Measurements from ENCODE around the gene SPINT4.
"Not testable (repeated sequence)": the region's sequence is repeated elsewhere in the genome, so short reads cannot be mapped to it uniquely, and the experiment has no call there.

SPINT4 gene

DNA sequence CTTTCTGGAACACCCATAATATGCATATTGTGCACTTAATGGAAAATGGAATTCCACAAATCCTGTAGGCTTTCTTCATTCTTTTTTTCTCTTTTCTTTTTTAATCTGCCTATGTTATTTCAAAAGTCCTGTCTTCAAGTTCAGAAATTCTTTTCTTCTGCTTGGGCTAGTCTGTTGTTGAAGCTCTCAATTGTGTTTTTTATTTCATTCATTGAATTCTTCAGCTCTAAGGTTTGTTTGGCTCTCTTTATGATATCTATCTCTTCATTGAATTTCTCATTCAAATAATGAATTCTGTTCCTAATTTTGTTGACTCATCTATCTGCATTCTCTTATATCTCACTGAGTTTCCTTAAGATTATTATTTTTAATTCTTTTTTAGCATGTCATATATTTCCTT, 10.1 kb downstream of the SPINT4 start:
- H3K27me3 ChIP-seq (ENCODE audit: insufficient read depth, low read length) = no peaks in the 10 kb centered on the region
- no peak overlapping the region for H3K9ac ChIP-seq (ENCODE audit: low read depth, low read length)
- peaks cover 23% of the 10 kb centered on the region; the same call in 1 of the 2 replicates for H3K9me3 ChIP-seq (ENCODE audit: insufficient read depth, low read depth, low read length)
- no peak overlapping the region for H3K27ac ChIP-seq (ENCODE audit: low read length)
- no peak overlapping the region for H3K4me3 ChIP-seq (ENCODE audit: low read length)
- H3K4me1 ChIP-seq (ENCODE audit: insufficient read depth, low read length) = no peaks in the 10 kb centered on the region
- no peaks in the 10 kb centered on the region for H3K36me3 ChIP-seq (ENCODE audit: insufficient read depth, low read depth, low read length)

DNA sequence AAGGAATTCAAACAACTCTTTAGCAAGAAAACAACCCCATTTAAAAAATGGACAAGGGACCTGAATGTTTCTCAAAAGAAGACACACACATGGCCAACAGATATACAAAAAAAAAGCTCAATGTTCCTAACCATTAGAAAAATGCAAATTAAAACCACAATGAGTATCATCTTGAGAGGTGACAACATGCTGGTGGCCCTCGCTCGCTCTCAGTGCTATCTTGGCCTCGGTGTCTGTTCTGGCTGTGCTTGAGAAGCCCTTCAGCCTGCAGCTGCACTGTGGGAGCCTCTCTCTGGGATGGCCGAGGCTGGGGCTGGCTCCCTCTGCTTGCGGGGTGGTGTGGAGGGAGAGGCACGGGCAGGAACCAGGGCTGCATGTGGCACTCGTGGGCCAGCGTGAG, 13.4 kb downstream of the SPINT4 start:
- H3K36me3 ChIP-seq (ENCODE audit: insufficient read depth, low read depth, low read length) = no peaks in the 10 kb centered on the region
- no peaks in the 10 kb centered on the region for H3K27me3 ChIP-seq (ENCODE audit: insufficient read depth, low read length)
- H3K4me3 ChIP-seq (ENCODE audit: low read length) = no peak overlapping the region
- no peaks in the 10 kb centered on the region for H3K4me1 ChIP-seq (ENCODE audit: insufficient read depth, low read length)
- no peak overlapping the region for H3K27ac ChIP-seq (ENCODE audit: low read length)
- no peak overlapping the region for H3K9ac ChIP-seq (ENCODE audit: low read depth, low read length)
- H3K9me3 ChIP-seq (ENCODE audit: insufficient read depth, low read depth, low read length) = peaks cover 23% of the 10 kb centered on the region; the same call in 1 of the 2 replicates

DNA sequence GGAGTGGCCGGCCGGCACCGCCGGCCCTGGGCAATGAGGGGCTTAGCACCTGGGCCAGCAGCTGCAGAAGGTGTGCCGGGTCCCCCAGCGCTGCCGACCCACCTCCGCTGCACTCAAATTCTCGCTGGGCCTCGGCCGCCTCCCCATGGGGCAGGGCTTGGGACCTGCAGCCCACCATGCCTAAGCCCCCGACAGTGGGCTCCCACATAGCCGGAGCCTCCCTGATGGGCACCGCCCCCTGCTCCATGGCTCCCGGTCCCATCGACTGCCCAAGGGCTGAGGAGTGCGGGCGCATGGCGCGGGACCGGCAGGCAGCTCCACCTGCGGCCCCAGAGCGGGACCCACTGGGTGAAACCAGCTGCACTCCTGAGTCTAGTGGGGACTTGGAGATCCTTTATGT, 13.8 kb downstream of the SPINT4 start:
- Histone ChIP-seq H3K27ac (ENCODE audit: low read length) (no peak overlapping the region), H3K36me3 (ENCODE audit: insufficient read depth, low read depth, low read length) (no peaks in the 10 kb centered on the region), H3K9me3 (ENCODE audit: insufficient read depth, low read depth, low read length) (peaks cover 23% of the 10 kb centered on the region; the same call in 1 of the 2 replicates), H3K9ac (ENCODE audit: low read depth, low read length) (no peak overlapping the region), H3K4me3 (ENCODE audit: low read length) (no peak overlapping the region), H3K27me3 (ENCODE audit: insufficient read depth, low read length) (no peaks in the 10 kb centered on the region), H3K4me1 (ENCODE audit: insufficient read depth, low read length) (no peaks in the 10 kb centered on the region)

DNA sequence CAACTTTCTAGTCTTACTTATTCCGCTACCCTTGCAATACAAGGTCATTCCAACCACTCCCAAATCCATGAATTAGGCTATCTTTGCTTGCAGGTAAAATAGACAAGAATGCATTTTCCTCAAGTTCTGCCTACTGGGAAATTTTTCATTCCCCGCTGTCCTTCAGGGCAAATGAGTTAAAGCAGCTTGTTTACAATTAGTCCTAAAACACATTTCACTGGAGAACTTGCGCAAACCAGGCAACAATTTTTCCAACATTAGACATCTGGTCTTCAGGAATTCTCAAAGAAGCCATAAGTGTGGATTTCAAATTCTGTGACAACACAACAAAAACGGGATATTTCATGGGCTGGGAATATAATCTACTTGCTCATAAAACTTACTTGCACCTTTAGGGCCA, 20.4 kb downstream of the SPINT4 start:
- Histone ChIP-seq H3K9me3 (ENCODE audit: insufficient read depth, low read depth, low read length) (no peaks in the 10 kb centered on the region), H3K9ac (ENCODE audit: low read depth, low read length) (no peak overlapping the region), H3K4me3 (ENCODE audit: low read length) (no peak overlapping the region), H3K4me1 (ENCODE audit: insufficient read depth, low read length) (no peaks in the 10 kb centered on the region), H3K27ac (ENCODE audit: low read length) (no peak overlapping the region), H3K36me3 (ENCODE audit: insufficient read depth, low read depth, low read length) (no peaks in the 10 kb centered on the region), H3K27me3 (ENCODE audit: insufficient read depth, low read length) (no peaks in the 10 kb centered on the region)

DNA sequence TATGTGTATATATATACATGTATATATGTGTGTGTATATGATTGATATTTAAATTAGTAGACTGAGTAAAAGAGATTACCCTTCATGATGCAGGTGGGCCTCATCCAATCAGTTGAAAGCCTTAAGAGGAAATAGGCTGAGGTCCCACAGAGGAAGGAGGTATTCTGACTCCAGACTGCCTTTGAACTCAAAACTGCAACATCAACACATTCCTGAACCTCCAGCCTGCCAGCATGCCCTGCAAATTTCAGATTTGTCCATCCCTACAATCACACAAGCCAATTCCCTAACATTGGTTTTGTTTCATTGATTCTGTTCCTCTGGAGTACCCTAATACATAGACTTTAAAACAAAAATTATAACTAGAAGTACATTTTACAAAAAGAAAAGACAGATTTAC, 22.9 kb downstream of the SPINT4 start:
- Histone ChIP-seq H3K27me3 (ENCODE audit: insufficient read depth, low read length) (no peaks in the 10 kb centered on the region), H3K9me3 (ENCODE audit: insufficient read depth, low read depth, low read length) (no peaks in the 10 kb centered on the region), H3K4me3 (ENCODE audit: low read length) (no peak overlapping the region), H3K27ac (ENCODE audit: low read length) (no peak overlapping the region), H3K9ac (ENCODE audit: low read depth, low read length) (no peak overlapping the region), H3K4me1 (ENCODE audit: insufficient read depth, low read length) (no peaks in the 10 kb centered on the region), H3K36me3 (ENCODE audit: insufficient read depth, low read depth, low read length) (no peaks in the 10 kb centered on the region)

DNA sequence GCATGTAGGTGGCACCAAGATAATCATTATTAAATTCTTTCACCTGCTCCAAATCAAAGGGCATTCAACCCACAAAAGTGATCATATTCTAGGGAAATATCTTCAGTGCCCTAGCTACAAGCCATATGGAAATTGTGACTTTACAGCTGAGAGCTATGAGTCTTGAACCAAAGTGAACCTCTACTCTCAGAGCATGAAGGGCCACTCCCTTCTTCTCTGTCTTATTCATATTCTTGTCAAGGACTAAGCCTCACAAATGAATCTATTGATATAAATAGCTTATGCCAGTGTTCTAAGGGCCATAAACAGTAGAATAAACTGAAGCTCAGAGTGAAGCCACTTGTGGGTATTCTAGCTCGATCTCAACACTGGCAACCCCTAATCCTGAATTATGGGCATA, 29.6 kb downstream of the SPINT4 start:
- Histone ChIP-seq H3K27me3 (ENCODE audit: insufficient read depth, low read length) (no peaks in the 10 kb centered on the region), H3K36me3 (ENCODE audit: insufficient read depth, low read depth, low read length) (no peaks in the 10 kb centered on the region), H3K4me3 (ENCODE audit: low read length) (no peak overlapping the region), H3K27ac (ENCODE audit: low read length) (no peak overlapping the region), H3K9ac (ENCODE audit: low read depth, low read length) (no peak overlapping the region), H3K9me3 (ENCODE audit: insufficient read depth, low read depth, low read length) (peaks cover 12% of the 10 kb centered on the region; the same call in 1 of the 2 replicates), H3K4me1 (ENCODE audit: insufficient read depth, low read length) (no peaks in the 10 kb centered on the region)

DNA sequence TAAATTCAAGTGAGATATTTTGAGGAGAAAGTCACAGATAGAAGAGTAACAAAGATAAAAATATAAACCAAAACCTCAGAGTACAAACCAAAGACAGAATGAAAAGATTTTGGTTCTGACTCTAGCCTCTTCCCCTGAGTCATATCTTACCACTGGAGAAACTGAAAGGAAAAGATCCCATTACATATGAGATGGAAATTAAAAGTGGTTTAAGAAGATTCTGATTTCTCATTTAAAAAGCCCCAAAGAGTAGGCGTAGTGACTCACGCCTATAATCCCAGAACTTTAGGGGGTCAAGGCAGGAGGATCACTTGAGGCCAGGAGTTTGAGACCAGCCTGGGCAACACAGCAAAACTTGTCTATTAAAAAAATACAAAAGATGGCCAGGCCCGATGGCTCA, 30.6 kb downstream of the SPINT4 start:
- no peaks in the 10 kb centered on the region for H3K36me3 ChIP-seq (ENCODE audit: insufficient read depth, low read depth, low read length)
- H3K4me1 ChIP-seq (ENCODE audit: insufficient read depth, low read length) = no peaks in the 10 kb centered on the region
- H3K27ac ChIP-seq (ENCODE audit: low read length) = no peak overlapping the region
- no peak overlapping the region for H3K4me3 ChIP-seq (ENCODE audit: low read length)
- no peaks in the 10 kb centered on the region for H3K27me3 ChIP-seq (ENCODE audit: insufficient read depth, low read length)
- peaks cover 12% of the 10 kb centered on the region; the same call in 1 of the 2 replicates for H3K9me3 ChIP-seq (ENCODE audit: insufficient read depth, low read depth, low read length)
- no peak overlapping the region for H3K9ac ChIP-seq (ENCODE audit: low read depth, low read length)

DNA sequence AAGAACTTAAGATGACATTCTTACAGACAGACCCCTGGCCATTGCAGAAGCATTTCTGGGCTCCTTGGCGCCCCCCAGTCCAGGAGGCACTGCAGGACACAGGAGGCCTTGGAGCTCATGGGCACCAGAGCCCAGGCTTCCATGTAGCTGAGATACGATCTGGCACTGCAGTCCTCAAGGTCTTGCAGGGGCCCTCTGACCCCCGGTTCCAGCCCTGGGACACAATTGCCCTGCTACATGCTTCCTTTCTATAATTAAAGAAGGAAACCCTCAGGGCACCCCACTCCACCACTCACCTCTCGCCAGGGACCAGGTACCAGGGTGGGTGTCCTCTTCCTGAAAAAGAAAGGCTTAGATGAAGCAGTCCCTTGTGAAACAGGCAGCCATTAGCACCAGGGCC, 35.9 kb downstream of the SPINT4 start:
- Histone ChIP-seq H3K4me1 (ENCODE audit: insufficient read depth, low read length) (no peaks in the 10 kb centered on the region), H3K27ac (ENCODE audit: low read length) (no peak overlapping the region), H3K27me3 (ENCODE audit: insufficient read depth, low read length) (no peaks in the 10 kb centered on the region), H3K9me3 (ENCODE audit: insufficient read depth, low read depth, low read length) (peaks cover 12% of the 10 kb centered on the region; the same call in 1 of the 2 replicates), H3K4me3 (ENCODE audit: low read length) (no peak overlapping the region), H3K36me3 (ENCODE audit: insufficient read depth, low read depth, low read length) (no peaks in the 10 kb centered on the region), H3K9ac (ENCODE audit: low read depth, low read length) (no peak overlapping the region)

DNA sequence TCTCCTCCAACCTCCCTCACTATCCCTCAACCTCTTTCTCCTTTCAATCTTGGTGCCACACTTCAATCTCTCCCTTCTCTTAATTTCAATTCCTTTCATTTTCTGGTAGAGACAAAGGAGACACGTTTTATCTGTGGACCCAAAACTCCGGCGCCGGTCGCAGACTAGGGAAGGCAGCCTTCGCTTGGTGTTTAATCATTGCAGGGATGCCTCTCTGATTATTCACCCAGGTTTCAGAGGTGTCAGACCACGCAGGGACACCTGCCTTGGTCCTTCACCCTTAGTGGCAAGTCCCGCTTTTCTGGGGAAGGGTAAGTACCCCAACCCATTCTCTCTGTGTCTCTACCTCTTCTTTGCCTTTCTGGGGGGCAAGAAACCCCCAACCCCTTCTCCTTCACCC, 37.8 kb downstream of the SPINT4 start:
- H3K27me3 ChIP-seq (ENCODE audit: insufficient read depth, low read length); H3K4me1 ChIP-seq (ENCODE audit: insufficient read depth, low read length); H3K27ac ChIP-seq (ENCODE audit: low read length); H3K9me3 ChIP-seq (ENCODE audit: insufficient read depth, low read depth, low read length); H3K4me3 ChIP-seq (ENCODE audit: low read length); H3K9ac ChIP-seq (ENCODE audit: low read depth, low read length); H3K36me3 ChIP-seq (ENCODE audit: insufficient read depth, low read depth, low read length): not testable (repeated sequence)

DNA sequence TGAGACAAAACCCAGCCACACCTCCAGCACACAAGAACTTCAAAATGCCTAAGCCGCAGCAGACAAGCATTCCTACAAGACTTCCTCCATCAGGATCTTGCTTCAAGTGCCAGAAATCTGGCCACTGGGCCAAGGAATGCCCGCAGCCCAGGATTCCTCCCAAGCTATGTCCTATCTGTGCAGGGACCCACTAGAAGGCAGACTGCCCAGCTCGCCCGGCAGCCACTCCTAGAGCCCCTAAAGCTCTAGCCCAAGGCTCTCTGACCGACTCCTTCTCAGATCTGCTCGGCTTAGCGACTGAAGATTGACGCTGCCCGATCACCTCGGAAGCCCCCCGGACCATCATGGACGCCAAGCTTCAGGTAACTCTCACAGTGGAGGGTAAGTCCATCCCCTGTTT, 39.8 kb downstream of the SPINT4 start:
- not testable (repeated sequence) for H3K36me3 ChIP-seq (ENCODE audit: insufficient read depth, low read depth, low read length); H3K9me3 ChIP-seq (ENCODE audit: insufficient read depth, low read depth, low read length); H3K9ac ChIP-seq (ENCODE audit: low read depth, low read length); H3K27ac ChIP-seq (ENCODE audit: low read length); H3K4me3 ChIP-seq (ENCODE audit: low read length); H3K27me3 ChIP-seq (ENCODE audit: insufficient read depth, low read length)
- H3K4me1 ChIP-seq (ENCODE audit: insufficient read depth, low read length) = peaks cover 21% of the 10 kb centered on the region

DNA sequence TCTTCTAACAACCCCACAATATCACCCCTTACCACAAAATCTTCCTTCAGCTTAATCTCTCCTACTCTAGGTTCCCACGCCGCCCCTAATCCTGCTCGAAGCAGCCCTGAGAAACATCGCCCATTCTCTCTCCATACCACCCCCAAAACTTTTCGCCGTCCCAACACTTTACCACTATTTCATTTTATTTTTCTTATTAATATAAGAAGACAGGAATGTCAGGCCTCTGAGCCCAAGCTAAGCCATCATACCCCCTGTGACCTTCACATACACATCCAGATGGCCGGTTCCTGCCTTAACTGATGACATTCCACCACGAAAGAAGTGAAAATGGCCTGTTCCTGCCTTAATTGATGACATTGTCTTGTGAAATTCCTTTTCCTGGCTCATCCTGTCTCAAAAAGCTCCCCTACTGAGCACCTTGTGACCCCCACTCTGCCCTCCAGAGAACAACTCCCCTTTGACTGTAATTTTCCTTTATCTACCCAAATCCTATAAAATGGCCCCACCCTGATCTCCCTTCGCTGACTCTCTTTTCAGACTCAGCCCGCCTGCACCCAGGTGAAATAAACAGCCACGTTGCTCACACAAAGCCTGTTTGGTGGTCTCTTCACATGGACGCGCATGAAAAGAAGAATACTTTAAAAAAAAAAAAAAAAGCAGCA, 42.6 kb downstream of the SPINT4 start:
- peak overlapping the region; percentile 89 for H3K27ac ChIP-seq (ENCODE audit: low read length)
- H3K27me3 ChIP-seq (ENCODE audit: insufficient read depth, low read length); H3K9me3 ChIP-seq (ENCODE audit: insufficient read depth, low read depth, low read length); H3K36me3 ChIP-seq (ENCODE audit: insufficient read depth, low read depth, low read length): not testable (repeated sequence)
- peak overlapping the region; percentile 72; the same call in 1 of the 2 replicates for H3K9ac ChIP-seq (ENCODE audit: low read depth, low read length)
- peak overlapping the region; percentile 38; the same call in 1 of the 2 replicates for H3K4me3 ChIP-seq (ENCODE audit: low read length)
- peaks cover 28% of the 10 kb centered on the region for H3K4me1 ChIP-seq (ENCODE audit: insufficient read depth, low read length)

DNA sequence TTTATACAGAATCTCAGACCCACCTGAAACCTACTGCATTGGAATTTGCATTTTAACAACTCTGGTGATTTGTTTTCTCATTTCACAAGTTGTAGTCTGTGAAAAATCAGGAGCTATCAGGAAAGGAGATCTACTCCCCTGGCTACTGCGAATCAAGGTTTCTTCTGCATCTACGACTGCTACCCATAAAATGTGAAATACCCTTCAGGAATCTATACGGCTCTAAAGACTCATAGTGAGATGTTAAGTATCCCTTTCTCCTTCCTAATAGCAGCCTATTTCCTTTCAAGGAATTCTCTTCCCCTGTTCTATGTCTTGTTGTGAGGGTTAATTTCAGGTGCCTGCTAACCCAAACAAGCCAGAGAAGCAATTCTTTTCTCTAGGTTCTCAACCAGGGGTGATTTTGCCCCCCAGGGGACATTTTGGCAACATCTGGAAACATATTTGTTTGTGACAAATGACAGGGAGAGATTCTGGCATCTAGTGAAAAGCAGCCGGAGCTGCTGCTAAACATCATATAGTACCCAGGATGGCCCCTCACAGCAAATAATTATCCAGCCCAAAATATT, 43.2 kb downstream of the SPINT4 start:
- peak overlapping the region; percentile 38; the same call in 1 of the 2 replicates for H3K4me3 ChIP-seq (ENCODE audit: low read length)
- H3K4me1 ChIP-seq (ENCODE audit: insufficient read depth, low read length) = peaks cover 28% of the 10 kb centered on the region
- peak overlapping the region; percentile 72; the same call in 1 of the 2 replicates for H3K9ac ChIP-seq (ENCODE audit: low read depth, low read length)
- H3K9me3 ChIP-seq (ENCODE audit: insufficient read depth, low read depth, low read length) = no peaks in the 10 kb centered on the region
- no peaks in the 10 kb centered on the region for H3K27me3 ChIP-seq (ENCODE audit: insufficient read depth, low read length)
- no peaks in the 10 kb centered on the region for H3K36me3 ChIP-seq (ENCODE audit: insufficient read depth, low read depth, low read length)
- H3K27ac ChIP-seq (ENCODE audit: low read length) = peak overlapping the region; percentile 80

Measured in iPS-20b (cell line).